Measurements from ENCODE around the gene SLA2.
"Not testable (repeated sequence)": the region's sequence is repeated elsewhere in the genome, so short reads cannot be mapped to it uniquely, and the experiment has no call there.

Gene SLA2

GRCh38 chr20:36645998-36646397 lies at the start of gene SLA2:
TSS of gene SLA2 (minus strand) at chr20:36646196. CDS start at chr20:36641335, 4,861 bp downstream.
- DNase-seq (ENCODE audit: low read depth in 2 of 2, low spot score in 1 of 2) = peak; percentile 34 to 40

GRCh38 chr20:36695467-36695866 lies 49.5 kb upstream of the SLA2 start:
- not testable (repeated sequence) for DNase-seq (ENCODE audit: low read depth in 2 of 2, low spot score in 1 of 2)

GRCh38 chr20:36688630-36689029 lies 42.6 kb upstream of the SLA2 start:
- no peak for DNase-seq (ENCODE audit: low read depth in 2 of 2, low spot score in 1 of 2)

- no peak for DNase-seq (ENCODE audit: low read depth in 2 of 2, low spot score in 1 of 2)
Observed at GRCh38 chr20:36687850-36688249, 41.9 kb upstream of the SLA2 start.

GRCh38 chr20:36686944-36687343 lies 40.9 kb upstream of the SLA2 start:
- no peak for DNase-seq (ENCODE audit: low read depth in 2 of 2, low spot score in 1 of 2)

- DNase-seq (ENCODE audit: low read depth in 2 of 2, low spot score in 1 of 2) = no peak
Observed at GRCh38 chr20:36686504-36686903, 40.5 kb upstream of the SLA2 start.

GRCh38 chr20:36684747-36685146 lies 38.8 kb upstream of the SLA2 start:
- DNase-seq (ENCODE audit: low read depth in 2 of 2, low spot score in 1 of 2) = no peak

- no peak for DNase-seq (ENCODE audit: low read depth in 2 of 2, low spot score in 1 of 2)
Observed at GRCh38 chr20:36682311-36682710, 36.3 kb upstream of the SLA2 start.

GRCh38 chr20:36677422-36677771 lies 31.4 kb upstream of the SLA2 start:
- no peak for DNase-seq (ENCODE audit: low read depth in 2 of 2, low spot score in 1 of 2)

- no peak for DNase-seq (ENCODE audit: low read depth in 2 of 2, low spot score in 1 of 2)
Observed at GRCh38 chr20:36676701-36677421, 30.9 kb upstream of the SLA2 start.

GRCh38 chr20:36675545-36675944 lies 29.5 kb upstream of the SLA2 start:
- not testable (repeated sequence) for DNase-seq (ENCODE audit: low read depth in 2 of 2, low spot score in 1 of 2)

- no peak for DNase-seq (ENCODE audit: low read depth in 2 of 2, low spot score in 1 of 2)
Observed at GRCh38 chr20:36672991-36673390, 27.0 kb upstream of the SLA2 start.

GRCh38 chr20:36670665-36671357 lies 24.8 kb upstream of the SLA2 start:
- DNase-seq (ENCODE audit: low read depth in 2 of 2, low spot score in 1 of 2) = no peak

GRCh38 chr20:36666181-36666740 lies 20.3 kb upstream of the SLA2 start:
- DNase-seq (ENCODE audit: low read depth in 2 of 2, low spot score in 1 of 2) = no peak

- no peak for DNase-seq (ENCODE audit: low read depth in 2 of 2, low spot score in 1 of 2)
Observed at GRCh38 chr20:36663031-36663430, 17.0 kb upstream of the SLA2 start.

GRCh38 chr20:36658300-36658699 lies 12.3 kb upstream of the SLA2 start:
- no peak for DNase-seq (ENCODE audit: low read depth in 2 of 2, low spot score in 1 of 2)

- no peak for DNase-seq (ENCODE audit: low read depth in 2 of 2, low spot score in 1 of 2)
Observed at GRCh38 chr20:36656733-36657132, 10.7 kb upstream of the SLA2 start.

- DNase-seq (ENCODE audit: low read depth in 2 of 2, low spot score in 1 of 2) = no peak
Observed at GRCh38 chr20:36655004-36655403, 9.0 kb upstream of the SLA2 start.

GRCh38 chr20:36654506-36654905 lies 8.5 kb upstream of the SLA2 start:
- no peak for DNase-seq (ENCODE audit: low read depth in 2 of 2, low spot score in 1 of 2)

GRCh38 chr20:36653456-36653855 lies 7.5 kb upstream of the SLA2 start:
- DNase-seq (ENCODE audit: low read depth in 2 of 2, low spot score in 1 of 2) = no peak

GRCh38 chr20:36647196-36648121 lies 1.5 kb upstream of the SLA2 start:
- no peak for DNase-seq (ENCODE audit: low read depth in 2 of 2, low spot score in 1 of 2)

Measured in stimulated activated CD8-positive, alpha-beta memory T cell treated with anti-CD3 and anti-CD28 coated beads, Interleukin-4, amount 100 ng/mL, for 4 hours (primary cell).